Fibroblast of lung (primary cell): ENCODE results near the gene NR1D1. TPM values are rescaled to one million over a fixed set of nuclear protein-coding genes. Genes with fewer than 3 reads are reported as not detected.

Experiments used
- DNase-seq, 2 donors: peaks; one replicate each; pipeline versions ENCODE4 v3.0.0 to v3.0.0-alpha.2; 2010; ENCODE audit warnings: low read depth in 2 of 2
- H2AFZ ChIP-seq: 2 replicates; pipeline ENCODE4 v1.5.1; 2012; ENCODE audit warnings: low read length, control low read depth, inconsistent platforms
- H3K27ac ChIP-seq: 2 replicates; pipeline ENCODE4 v1.5.1; 2011; ENCODE audit warnings: low read length, control low read depth; ENCODE audit not compliant: insufficient read depth
- H3K27me3 ChIP-seq: 2 replicates; pipeline ENCODE4 v1.5.1; 2011; ENCODE audit warnings: mild to moderate bottlenecking, low read length; ENCODE audit not compliant: control insufficient read depth, insufficient read depth
- H3K36me3 ChIP-seq: 2 replicates; pipeline ENCODE4 v1.5.1; 2011; ENCODE audit warnings: low read length; ENCODE audit not compliant: control insufficient read depth, insufficient read depth
- H3K4me1 ChIP-seq: 2 replicates; pipeline ENCODE4 v1.5.1; 2011; ENCODE audit warnings: low read length; ENCODE audit not compliant: control insufficient read depth, insufficient read depth; ENCODE audit errors: extremely low read depth
- H3K4me2 ChIP-seq: 2 replicates; pipeline ENCODE4 v1.5.1; 2011; ENCODE audit warnings: low read length, control low read depth; ENCODE audit not compliant: insufficient read depth; ENCODE audit errors: extremely low read depth
- H3K4me3 ChIP-seq, 4 experiments: fragments of 200-600 bp in 1 of 4; sonication (generic) in 1 of 4; replicated peaks in 1 of 4; 2 replicates each; pipeline ENCODE4 v1.5.1; 2011 to 2016; ENCODE audit warnings: low read length in 4 of 4, low read depth in 3 of 4, mild to moderate bottlenecking in 3 of 4, control low read depth in 2 of 4, inconsistent platforms in 1 of 4, mixed read lengths in 1 of 4; ENCODE audit not compliant: insufficient read depth in 1 of 4; ENCODE audit errors: control extremely low read depth in 1 of 4
- H3K79me2 ChIP-seq: 2 replicates; pipeline ENCODE4 v1.5.1; 2012; ENCODE audit warnings: mild to moderate bottlenecking, low read length, inconsistent platforms; ENCODE audit not compliant: control insufficient read depth, insufficient read depth
- H3K9ac ChIP-seq: 2 replicates; pipeline ENCODE4 v1.5.1; 2011; ENCODE audit warnings: mild to moderate bottlenecking, low read length, control low read depth; ENCODE audit not compliant: insufficient read depth
- H3K9me3 ChIP-seq: 2 replicates; pipeline ENCODE4 v1.5.1; 2012; ENCODE audit warnings: low read depth, low read length; ENCODE audit not compliant: control insufficient read depth, insufficient read depth
- H4K20me1 ChIP-seq: 2 replicates; pipeline ENCODE4 v1.5.1; 2011; ENCODE audit warnings: low read length; ENCODE audit not compliant: control insufficient read depth, insufficient read depth; ENCODE audit errors: extremely low read depth
- EZH2 ChIP-seq: IDR thresholded peaks from 2 replicates; pipeline ENCODE4 v1.5.1; 2012; ENCODE audit warnings: low read length, control low read depth, mild to moderate bottlenecking; ENCODE audit errors: missing control alignments
- polyA plus RNA-seq, 2 donors: library from polyadenylated mRNA; depleted of rRNA in 1 of 2; stranded (reverse) in 1 of 2; unstranded in 1 of 2; fragments of >200 nt; gene quantifications; 2 replicates each; pipeline ENCODE4 v1.2.1, GENCODE V29; 2011 to 2012; ENCODE audit warnings: missing spikeins in 1 of 2
- total RNA-seq: library from RNA; depleted of rRNA; stranded (reverse); fragments of >200 nt; gene quantifications from 2 replicates; pipeline ENCODE4 v1.2.1, GENCODE V29; 2014
- TF ChIP-seq, protein P1 (sequence below), 2 donors: IDR thresholded peaks in 1 of 2; conservative IDR thresholded peaks in 1 of 2; 1 replicate in 1 of 2; 2 replicates in 1 of 2; pipeline ENCODE4 v1.5.1; 2011 to 2012; ENCODE audit warnings: low read length in 2 of 2, control low read depth in 1 of 2, inconsistent platforms in 1 of 2, low read depth in 1 of 2, mild to moderate bottlenecking in 1 of 2

NR1D1 gene
- total and polyA plus RNA-seq, 2 donors (not counting 1 experiment from before 2014, with no cell fraction given) = 3.3 to 5.3 TPM

DNA sequence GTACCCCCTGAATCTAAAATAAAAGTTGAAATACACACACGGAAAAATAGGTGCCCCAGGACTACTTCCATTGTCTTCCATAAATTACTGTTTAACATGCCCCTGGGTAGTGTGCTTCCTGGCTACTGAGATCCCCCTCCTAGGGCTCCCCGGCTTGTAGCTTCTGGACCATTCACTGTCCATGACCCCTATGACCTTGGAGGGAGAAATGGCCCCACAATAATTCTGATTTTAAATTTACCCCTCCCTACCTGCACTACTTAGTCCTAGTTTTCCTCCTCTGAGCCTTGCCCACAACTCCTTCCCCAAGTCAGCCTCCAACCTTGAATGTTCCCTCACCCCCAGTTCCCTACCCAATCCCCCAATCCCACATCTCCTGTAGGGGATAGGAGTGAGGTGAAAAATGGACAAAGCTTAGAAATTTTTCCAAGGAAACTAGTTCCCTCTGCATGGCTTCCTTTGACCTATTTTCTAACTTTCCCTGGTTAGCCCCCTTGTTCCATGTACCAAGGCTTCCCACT lies 11.9 kb upstream of the NR1D1 start:
- no peak for TF ChIP-seq EZH2
- TF ChIP-seq, protein P1, sequence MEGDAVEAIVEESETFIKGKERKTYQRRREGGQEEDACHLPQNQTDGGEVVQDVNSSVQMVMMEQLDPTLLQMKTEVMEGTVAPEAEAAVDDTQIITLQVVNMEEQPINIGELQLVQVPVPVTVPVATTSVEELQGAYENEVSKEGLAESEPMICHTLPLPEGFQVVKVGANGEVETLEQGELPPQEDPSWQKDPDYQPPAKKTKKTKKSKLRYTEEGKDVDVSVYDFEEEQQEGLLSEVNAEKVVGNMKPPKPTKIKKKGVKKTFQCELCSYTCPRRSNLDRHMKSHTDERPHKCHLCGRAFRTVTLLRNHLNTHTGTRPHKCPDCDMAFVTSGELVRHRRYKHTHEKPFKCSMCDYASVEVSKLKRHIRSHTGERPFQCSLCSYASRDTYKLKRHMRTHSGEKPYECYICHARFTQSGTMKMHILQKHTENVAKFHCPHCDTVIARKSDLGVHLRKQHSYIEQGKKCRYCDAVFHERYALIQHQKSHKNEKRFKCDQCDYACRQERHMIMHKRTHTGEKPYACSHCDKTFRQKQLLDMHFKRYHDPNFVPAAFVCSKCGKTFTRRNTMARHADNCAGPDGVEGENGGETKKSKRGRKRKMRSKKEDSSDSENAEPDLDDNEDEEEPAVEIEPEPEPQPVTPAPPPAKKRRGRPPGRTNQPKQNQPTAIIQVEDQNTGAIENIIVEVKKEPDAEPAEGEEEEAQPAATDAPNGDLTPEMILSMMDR (conservative IDR thresholded peaks at IDR 0.05 in 1 of 2, IDR thresholded peaks at IDR 0.05 in 1 of 2; ENCODE audit: low read depth in 1 of 2, low read length in 2 of 2) = no peak
- Histone ChIP-seq H4K20me1 (no peaks in the 10 kb centered on the region), H3K9me3 (no peaks in the 10 kb centered on the region), H3K36me3 (no peaks in the 10 kb centered on the region), H2AFZ (no peak overlapping the region), H3K9ac (no peak overlapping the region), H3K4me1 (peaks cover 57% of the 10 kb centered on the region), H3K4me3 (peak overlapping the region in 1 of 4 experiments; percentile 15), H3K79me2 (no peaks in the 10 kb centered on the region), H3K4me2 (peak overlapping the region; percentile 51), H3K27me3 (no peaks in the 10 kb centered on the region), H3K27ac (peak overlapping the region; percentile 46)
- DNase-seq = no peak

- Histone ChIP-seq H3K4me2 (peak overlapping the region; percentile 61), H3K9me3 (no peaks in the 10 kb centered on the region), H3K9ac (no peak overlapping the region), H3K4me3 (peak overlapping the region in 2 of 4 experiments; percentile 30 to 46), H3K4me1 (peaks cover 63% of the 10 kb centered on the region), H3K27me3 (no peaks in the 10 kb centered on the region), H3K79me2 (no peaks in the 10 kb centered on the region), H3K27ac (peak overlapping the region; percentile 50), H2AFZ (no peak overlapping the region), H3K36me3 (no peaks in the 10 kb centered on the region), H4K20me1 (no peaks in the 10 kb centered on the region)
- peak; percentile 98 to 99 for DNase-seq
- TF ChIP-seq, protein P1 (conservative IDR thresholded peaks at IDR 0.05 in 1 of 2, IDR thresholded peaks at IDR 0.05 in 1 of 2; ENCODE audit: low read depth in 1 of 2, low read length in 2 of 2) = peak; percentile 64 to 78
- TF ChIP-seq EZH2 = no peak
These were observed 11.1 kb upstream of the NR1D1 start for GRCh38 chr17:40111221-40112128.

- H3K4me1 ChIP-seq = peaks cover 66% of the 10 kb centered on the region
- TF ChIP-seq EZH2 = no peak
- TF ChIP-seq, protein P1 (conservative IDR thresholded peaks at IDR 0.05 in 1 of 2, IDR thresholded peaks at IDR 0.05 in 1 of 2; ENCODE audit: low read depth in 1 of 2, low read length in 2 of 2) = no peak
- H3K4me3 ChIP-seq = peak overlapping the region in 1 of 4 experiments; percentile 30
- no peak overlapping the region for H2AFZ ChIP-seq
- H3K4me2 ChIP-seq = peak overlapping the region; percentile 61
- DNase-seq = no peak
- H3K9ac ChIP-seq = no peak overlapping the region
- no peaks in the 10 kb centered on the region for H3K9me3 ChIP-seq
- no peaks in the 10 kb centered on the region for H3K27me3 ChIP-seq
- no peaks in the 10 kb centered on the region for H3K79me2 ChIP-seq
- H3K36me3 ChIP-seq = no peaks in the 10 kb centered on the region
- no peaks in the 10 kb centered on the region for H4K20me1 ChIP-seq
- peak overlapping the region; percentile 50 for H3K27ac ChIP-seq
These were observed 9.8 kb upstream of the NR1D1 start for GRCh38 chr17:40110026-40110845.
